Esophagus muscularis mucosa (tissue), 4 donors: ENCODE results near the gene SMIM38.

Experiments
- EP300 ChIP-seq: sonication (generic); formaldehyde crosslinking; IDR thresholded peaks from one replicate; pipeline ENCODE4 v1.6.1; 2017; ENCODE audit warnings: antibody characterized with exemption
- POLR2A ChIP-seq: fragments of 450-650 bp; IDR thresholded peaks from one replicate; pipeline ENCODE4 v1.6.1; 2017; ENCODE audit warnings: antibody characterized with exemption, moderate library complexity, mild to moderate bottlenecking, low read depth
- TF ChIP-seq, protein P1 (sequence below), 3 experiments: fragments of 200-600 bp in 2 of 3; fragments of 450-650 bp in 1 of 3; sonication (generic) in 2 of 3; IDR thresholded peaks; one replicate each; pipeline ENCODE4 v1.5.1; 2017 to 2019; ENCODE audit warnings: antibody characterized with exemption in 3 of 3, mild to moderate bottlenecking in 2 of 3, moderate library complexity in 1 of 3

DNA sequence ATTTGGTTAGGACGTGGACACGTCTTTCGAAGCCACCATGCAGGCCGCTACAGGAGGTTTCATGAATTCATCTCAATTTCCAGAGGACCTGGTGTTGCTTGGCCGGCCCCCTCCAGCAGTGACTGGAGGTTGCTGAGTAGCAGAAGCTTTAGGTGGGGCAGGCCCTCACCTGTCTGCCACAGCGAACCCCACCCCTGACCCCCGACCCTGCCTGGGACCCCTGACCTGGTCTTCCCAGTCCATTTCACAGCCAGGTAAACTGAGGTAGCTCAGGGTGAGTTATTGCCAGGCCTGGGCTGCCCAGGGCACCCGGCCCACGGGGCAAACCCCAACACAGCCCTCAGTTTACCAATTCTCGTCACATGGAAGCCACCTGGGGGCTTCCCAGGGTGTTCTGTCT lies 39.1 kb upstream of the SMIM38 start:
- TF ChIP-seq, protein P1, sequence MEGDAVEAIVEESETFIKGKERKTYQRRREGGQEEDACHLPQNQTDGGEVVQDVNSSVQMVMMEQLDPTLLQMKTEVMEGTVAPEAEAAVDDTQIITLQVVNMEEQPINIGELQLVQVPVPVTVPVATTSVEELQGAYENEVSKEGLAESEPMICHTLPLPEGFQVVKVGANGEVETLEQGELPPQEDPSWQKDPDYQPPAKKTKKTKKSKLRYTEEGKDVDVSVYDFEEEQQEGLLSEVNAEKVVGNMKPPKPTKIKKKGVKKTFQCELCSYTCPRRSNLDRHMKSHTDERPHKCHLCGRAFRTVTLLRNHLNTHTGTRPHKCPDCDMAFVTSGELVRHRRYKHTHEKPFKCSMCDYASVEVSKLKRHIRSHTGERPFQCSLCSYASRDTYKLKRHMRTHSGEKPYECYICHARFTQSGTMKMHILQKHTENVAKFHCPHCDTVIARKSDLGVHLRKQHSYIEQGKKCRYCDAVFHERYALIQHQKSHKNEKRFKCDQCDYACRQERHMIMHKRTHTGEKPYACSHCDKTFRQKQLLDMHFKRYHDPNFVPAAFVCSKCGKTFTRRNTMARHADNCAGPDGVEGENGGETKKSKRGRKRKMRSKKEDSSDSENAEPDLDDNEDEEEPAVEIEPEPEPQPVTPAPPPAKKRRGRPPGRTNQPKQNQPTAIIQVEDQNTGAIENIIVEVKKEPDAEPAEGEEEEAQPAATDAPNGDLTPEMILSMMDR (IDR thresholded peaks at IDR 0.05): no peak
- TF ChIP-seq POLR2A (no peak), EP300 (no peak)
